Neuron (in vitro differentiated cells): ENCODE results near the gene ALOX5AP.

Experiments
- H2AFZ ChIP-seq: one replicate; pipeline ENCODE4 v1.6.1; 2013; ENCODE audit warnings: low read depth, mild to moderate bottlenecking, inconsistent platforms, low read length, moderate library complexity
- H3K27me3 ChIP-seq: one replicate; pipeline ENCODE4 v1.6.1; 2013; ENCODE audit warnings: low read length; ENCODE audit not compliant: insufficient read depth
- H3K36me3 ChIP-seq: one replicate; pipeline ENCODE4 v1.6.1; 2013; ENCODE audit warnings: low read length; ENCODE audit not compliant: insufficient read depth
- H3K4me1 ChIP-seq: one replicate; pipeline ENCODE4 v1.6.1; 2013; ENCODE audit warnings: low read length; ENCODE audit not compliant: insufficient read depth
- H3K4me3 ChIP-seq: 2 replicates; pipeline ENCODE4 v1.5.1; 2013; ENCODE audit warnings: mild to moderate bottlenecking, low read length, moderate library complexity
- H3K9me3 ChIP-seq: one replicate; pipeline ENCODE4 v1.6.1; 2013; ENCODE audit warnings: low read length

ALOX5AP gene

GRCh38 chr13:30720172-30720869 is 15.0 kb upstream of the ALOX5AP start:
- Histone ChIP-seq H3K36me3 (no peaks in the 10 kb centered on the region), H3K9me3 (no peaks in the 10 kb centered on the region), H2AFZ (no peak overlapping the region), H3K4me1 (no peaks in the 10 kb centered on the region), H3K4me3 (no peak overlapping the region), H3K27me3 (no peaks in the 10 kb centered on the region)

- H2AFZ ChIP-seq = no peak overlapping the region
- no peak overlapping the region for H3K4me3 ChIP-seq
- no peaks in the 10 kb centered on the region for H3K27me3 ChIP-seq
- no peaks in the 10 kb centered on the region for H3K4me1 ChIP-seq
- H3K9me3 ChIP-seq = no peaks in the 10 kb centered on the region
- no peaks in the 10 kb centered on the region for H3K36me3 ChIP-seq
Measured at GRCh38 chr13:30721936-30722335, 13.4 kb upstream of the ALOX5AP start.

- Histone ChIP-seq H3K27me3 (no peaks in the 10 kb centered on the region), H3K36me3 (no peaks in the 10 kb centered on the region), H3K4me3 (no peak overlapping the region), H2AFZ (no peak overlapping the region), H3K4me1 (no peaks in the 10 kb centered on the region), H3K9me3 (no peaks in the 10 kb centered on the region)
Measured at GRCh38 chr13:30722361-30722760, 13.0 kb upstream of the ALOX5AP start.

GRCh38 chr13:30724778-30725177 is 10.6 kb upstream of the ALOX5AP start:
- peaks cover 2% of the 10 kb centered on the region for H3K4me1 ChIP-seq
- H2AFZ ChIP-seq = no peak overlapping the region
- H3K36me3 ChIP-seq = no peaks in the 10 kb centered on the region
- no peak overlapping the region for H3K4me3 ChIP-seq
- H3K27me3 ChIP-seq = no peaks in the 10 kb centered on the region
- H3K9me3 ChIP-seq = no peaks in the 10 kb centered on the region

- no peak overlapping the region for H3K4me3 ChIP-seq
- no peaks in the 10 kb centered on the region for H3K27me3 ChIP-seq
- peaks cover 9% of the 10 kb centered on the region for H3K4me1 ChIP-seq
- no peak overlapping the region for H2AFZ ChIP-seq
- H3K9me3 ChIP-seq = no peaks in the 10 kb centered on the region
- H3K36me3 ChIP-seq = no peaks in the 10 kb centered on the region
Measured at GRCh38 chr13:30725326-30726085, 9.8 kb upstream of the ALOX5AP start.

- H2AFZ ChIP-seq = no peak overlapping the region
- no peaks in the 10 kb centered on the region for H3K36me3 ChIP-seq
- no peaks in the 10 kb centered on the region for H3K27me3 ChIP-seq
- H3K4me3 ChIP-seq = no peak overlapping the region
- peaks cover 16% of the 10 kb centered on the region for H3K4me1 ChIP-seq
- H3K9me3 ChIP-seq = no peaks in the 10 kb centered on the region
Measured at GRCh38 chr13:30726192-30726591, 9.2 kb upstream of the ALOX5AP start.

- H3K4me1 ChIP-seq = peaks cover 24% of the 10 kb centered on the region
- no peaks in the 10 kb centered on the region for H3K9me3 ChIP-seq
- no peak overlapping the region for H3K4me3 ChIP-seq
- no peaks in the 10 kb centered on the region for H3K27me3 ChIP-seq
- no peak overlapping the region for H2AFZ ChIP-seq
- no peaks in the 10 kb centered on the region for H3K36me3 ChIP-seq
Measured at GRCh38 chr13:30727491-30728355, 7.6 kb upstream of the ALOX5AP start.

DNA sequence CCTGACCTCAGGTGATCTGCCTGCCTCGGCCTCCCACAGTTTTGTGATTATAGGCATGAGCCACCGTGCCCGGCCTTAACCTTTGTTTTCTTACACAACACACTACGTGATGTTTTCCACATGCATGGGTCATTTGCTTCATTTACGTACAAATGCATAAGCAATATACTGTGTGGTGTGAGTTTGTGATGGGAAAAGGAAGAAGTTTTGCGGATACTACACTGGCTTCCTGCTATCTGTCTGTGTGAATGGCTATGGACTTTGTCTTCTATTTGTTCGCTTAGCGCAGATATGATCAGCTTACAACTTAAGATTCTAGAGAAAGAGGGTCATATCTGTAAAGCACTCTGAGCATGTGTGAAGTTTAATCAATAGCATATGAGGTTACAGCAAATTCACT is 5.5 kb upstream of the ALOX5AP start:
- Histone ChIP-seq H3K4me3 (no peak overlapping the region), H2AFZ (no peak overlapping the region), H3K4me1 (peaks cover 24% of the 10 kb centered on the region), H3K27me3 (no peaks in the 10 kb centered on the region), H3K36me3 (no peaks in the 10 kb centered on the region), H3K9me3 (no peaks in the 10 kb centered on the region)

- no peaks in the 10 kb centered on the region for H3K27me3 ChIP-seq
- no peaks in the 10 kb centered on the region for H3K9me3 ChIP-seq
- H2AFZ ChIP-seq = no peak overlapping the region
- H3K4me3 ChIP-seq = peak overlapping the region; percentile 13
- H3K36me3 ChIP-seq = no peaks in the 10 kb centered on the region
- H3K4me1 ChIP-seq = peaks cover 24% of the 10 kb centered on the region
Measured at GRCh38 chr13:30730526-30730925, 4.8 kb upstream of the ALOX5AP start.

GRCh38 chr13:30731361-30732045 is 3.8 kb upstream of the ALOX5AP start:
- Histone ChIP-seq H3K4me3 (no peak overlapping the region), H3K36me3 (no peaks in the 10 kb centered on the region), H3K27me3 (no peaks in the 10 kb centered on the region), H2AFZ (no peak overlapping the region), H3K4me1 (peaks cover 24% of the 10 kb centered on the region), H3K9me3 (no peaks in the 10 kb centered on the region)

GRCh38 chr13:30732046-30732390 is 3.3 kb upstream of the ALOX5AP start:
- peaks cover 24% of the 10 kb centered on the region for H3K4me1 ChIP-seq
- no peaks in the 10 kb centered on the region for H3K27me3 ChIP-seq
- no peak overlapping the region for H3K4me3 ChIP-seq
- H3K9me3 ChIP-seq = no peaks in the 10 kb centered on the region
- no peak overlapping the region for H2AFZ ChIP-seq
- H3K36me3 ChIP-seq = no peaks in the 10 kb centered on the region

- H3K4me3 ChIP-seq = no peak overlapping the region
- no peaks in the 10 kb centered on the region for H3K27me3 ChIP-seq
- H3K9me3 ChIP-seq = no peaks in the 10 kb centered on the region
- H2AFZ ChIP-seq = no peak overlapping the region
- no peaks in the 10 kb centered on the region for H3K36me3 ChIP-seq
- H3K4me1 ChIP-seq = peaks cover 31% of the 10 kb centered on the region
Measured at GRCh38 chr13:30734439-30734838, 904 bp upstream of the ALOX5AP start.

DNA sequence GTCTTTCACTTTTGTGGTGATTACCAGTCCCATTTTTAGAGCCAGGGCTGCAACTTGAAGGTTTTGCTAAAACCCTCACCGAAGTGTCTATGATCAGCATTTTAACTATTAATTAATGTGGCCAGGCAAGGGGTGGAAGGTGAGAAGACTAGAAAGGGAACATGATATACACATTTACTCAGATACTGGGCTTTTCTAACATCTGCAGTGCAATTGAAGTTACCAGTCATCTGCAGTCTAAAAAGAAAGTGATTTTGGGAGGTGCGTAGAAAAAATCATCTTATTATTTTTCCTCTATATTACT is 481 bp downstream of the ALOX5AP start:
- Histone ChIP-seq H3K9me3 (no peaks in the 10 kb centered on the region), H3K36me3 (no peaks in the 10 kb centered on the region), H3K4me1 (peaks cover 22% of the 10 kb centered on the region), H2AFZ (no peak overlapping the region), H3K27me3 (no peaks in the 10 kb centered on the region), H3K4me3 (no peak overlapping the region)
